B cell (primary cell): ENCODE data around the gene AGR3.
A peak's percentile ranks its signal among the peaks of the same experiment; 100 is the strongest.

Source experiments
- EZH2 ChIP-seq: IDR thresholded peaks from 2 replicates; pipeline ENCODE4 v1.6.1; 2012; ENCODE audit warnings: borderline replicate concordance, low read depth, mild to moderate bottlenecking, moderate library complexity, low read length; ENCODE audit not compliant: insufficient read depth, poor library complexity, severe bottlenecking
- TF ChIP-seq, protein P1 (sequence below): fragments of 200-600 bp; IDR thresholded peaks from one replicate; pipeline ENCODE4 v1.8.0; 2022; ENCODE audit warnings: antibody characterized with exemption, mild to moderate bottlenecking

DNA sequence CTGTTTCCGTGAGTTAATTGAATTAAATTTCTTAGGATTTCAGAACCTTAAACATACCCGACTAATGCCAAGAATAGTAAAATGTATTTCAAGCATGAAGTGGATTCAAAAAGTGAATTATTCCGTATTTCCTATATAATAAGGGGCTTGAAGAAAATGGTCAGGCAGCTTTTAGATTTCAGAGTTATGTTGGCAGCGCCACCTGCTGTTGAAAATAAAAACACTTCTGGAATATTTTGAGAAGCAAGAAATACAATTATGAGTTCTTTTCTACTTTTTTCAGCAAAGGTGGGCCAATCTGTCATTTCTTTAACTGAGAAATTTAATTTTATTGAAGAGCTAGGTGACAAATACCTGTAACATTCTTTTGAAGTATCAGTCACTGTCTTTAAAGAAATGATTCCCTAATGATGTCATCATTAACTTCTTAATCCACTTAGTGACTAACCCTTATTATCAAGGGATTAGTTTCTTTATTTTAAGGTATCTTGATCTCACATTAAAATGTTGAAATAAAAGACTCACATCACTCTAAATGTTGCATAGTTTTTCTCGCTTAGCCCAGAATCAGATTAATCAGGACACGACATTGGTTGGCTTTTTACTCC lies 36.6 kb upstream of the AGR3 start:
- TF ChIP-seq, protein P1, sequence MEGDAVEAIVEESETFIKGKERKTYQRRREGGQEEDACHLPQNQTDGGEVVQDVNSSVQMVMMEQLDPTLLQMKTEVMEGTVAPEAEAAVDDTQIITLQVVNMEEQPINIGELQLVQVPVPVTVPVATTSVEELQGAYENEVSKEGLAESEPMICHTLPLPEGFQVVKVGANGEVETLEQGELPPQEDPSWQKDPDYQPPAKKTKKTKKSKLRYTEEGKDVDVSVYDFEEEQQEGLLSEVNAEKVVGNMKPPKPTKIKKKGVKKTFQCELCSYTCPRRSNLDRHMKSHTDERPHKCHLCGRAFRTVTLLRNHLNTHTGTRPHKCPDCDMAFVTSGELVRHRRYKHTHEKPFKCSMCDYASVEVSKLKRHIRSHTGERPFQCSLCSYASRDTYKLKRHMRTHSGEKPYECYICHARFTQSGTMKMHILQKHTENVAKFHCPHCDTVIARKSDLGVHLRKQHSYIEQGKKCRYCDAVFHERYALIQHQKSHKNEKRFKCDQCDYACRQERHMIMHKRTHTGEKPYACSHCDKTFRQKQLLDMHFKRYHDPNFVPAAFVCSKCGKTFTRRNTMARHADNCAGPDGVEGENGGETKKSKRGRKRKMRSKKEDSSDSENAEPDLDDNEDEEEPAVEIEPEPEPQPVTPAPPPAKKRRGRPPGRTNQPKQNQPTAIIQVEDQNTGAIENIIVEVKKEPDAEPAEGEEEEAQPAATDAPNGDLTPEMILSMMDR: peak; percentile 84
- no peak for TF ChIP-seq EZH2
